Right renal pelvis (tissue), 4 donors: ENCODE results near the gene RAB17. TPM values are rescaled to one million over a fixed set of nuclear protein-coding genes. Genes with fewer than 3 reads are reported as not detected.

Source experiments
- DNase-seq, 4 donors: peaks; one replicate each; pipeline ENCODE4 v3.0.0-alpha.2; 2013; ENCODE audit warnings: low read depth in 4 of 4, low spot score in 3 of 4, missing footprints in 1 of 4
- polyA plus RNA-seq, 4 donors: library from polyadenylated mRNA; unstranded; fragments of 120-200 nt; gene quantifications; one replicate each; pipeline ENCODE4 v1.2.1, GENCODE V29; 2013; ENCODE audit not compliant: insufficient read length in 4 of 4

RAB17 gene
- polyA plus RNA-seq, 4 donors: 11.5 to 15.1 (median 13.3) TPM

GRCh38 chr2:237581326-237581725, 9.2 kb downstream of the RAB17 start:
- DNase-seq: no peak

- DNase-seq: no peak
These were observed 12.3 kb downstream of the RAB17 start for GRCh38 chr2:237577956-237578870.

DNA sequence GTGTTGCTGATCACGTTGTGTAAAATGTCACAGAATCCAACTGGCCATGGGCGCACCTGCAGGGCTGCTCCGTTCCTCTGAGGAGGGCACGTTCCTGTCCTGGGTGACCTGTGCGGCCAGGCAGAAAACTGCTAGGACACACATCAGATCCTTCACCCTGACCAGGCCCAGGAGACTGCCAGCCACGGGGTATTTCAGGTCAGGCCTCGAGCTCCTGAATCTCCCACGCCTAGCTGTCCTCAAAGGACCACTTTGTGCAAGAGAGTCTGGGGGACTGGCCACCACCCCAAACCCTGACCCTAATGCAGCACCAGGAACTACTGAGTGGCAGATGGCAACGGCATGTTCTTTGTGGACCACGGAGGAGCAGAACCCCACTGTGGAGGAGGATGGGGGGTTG, 13.1 kb downstream of the RAB17 start:
- DNase-seq: no peak

DNA sequence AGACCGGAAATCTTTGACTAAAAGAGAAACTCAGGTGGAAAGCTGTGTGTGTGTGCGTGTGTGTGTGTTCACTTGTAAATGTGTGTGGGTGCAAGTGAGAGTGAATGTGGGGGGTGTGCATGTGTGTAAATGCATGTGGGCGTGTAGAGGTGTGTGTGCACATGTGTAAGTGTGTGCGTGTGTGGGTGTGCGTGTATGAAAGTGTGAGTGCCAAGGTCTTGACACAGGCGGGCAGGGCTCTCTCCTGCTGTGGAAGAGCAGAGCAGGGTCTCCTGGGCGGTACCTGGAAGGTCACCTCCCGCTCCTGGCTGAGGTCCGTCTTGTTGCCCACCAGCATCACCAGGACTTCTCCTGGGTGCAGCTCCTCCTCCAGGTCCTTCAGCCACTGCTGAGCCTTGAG, 13.6 kb downstream of the RAB17 start:
- no peak for DNase-seq

- no peak for DNase-seq
These were observed 14.4 kb downstream of the RAB17 start for GRCh38 chr2:237575869-237576862.

- DNase-seq: no peak
These were observed 15.4 kb downstream of the RAB17 start for GRCh38 chr2:237574894-237575868.

DNA sequence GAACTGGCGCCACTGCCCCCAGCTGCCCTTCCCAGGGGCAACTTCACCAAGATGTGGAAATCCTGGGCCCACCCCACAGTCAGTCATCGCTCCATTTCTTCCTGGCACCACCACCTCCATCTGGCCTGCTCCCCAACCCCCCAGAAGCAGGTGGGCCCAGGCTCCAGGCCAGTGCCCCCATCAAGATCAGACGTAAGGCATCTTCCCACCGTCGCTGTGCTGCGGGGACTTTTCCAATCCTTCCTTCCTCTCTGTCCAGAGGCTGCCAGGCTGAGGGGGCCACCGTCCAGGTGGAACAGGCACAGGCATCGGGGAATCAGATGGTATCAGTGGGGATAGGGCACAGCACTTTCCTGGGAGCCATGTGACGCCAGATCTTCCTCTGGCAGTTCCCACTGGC, 16.1 kb downstream of the RAB17 start:
- no peak for DNase-seq

- DNase-seq: no peak
These were observed 16.7 kb downstream of the RAB17 start for GRCh38 chr2:237573721-237574415.

DNA sequence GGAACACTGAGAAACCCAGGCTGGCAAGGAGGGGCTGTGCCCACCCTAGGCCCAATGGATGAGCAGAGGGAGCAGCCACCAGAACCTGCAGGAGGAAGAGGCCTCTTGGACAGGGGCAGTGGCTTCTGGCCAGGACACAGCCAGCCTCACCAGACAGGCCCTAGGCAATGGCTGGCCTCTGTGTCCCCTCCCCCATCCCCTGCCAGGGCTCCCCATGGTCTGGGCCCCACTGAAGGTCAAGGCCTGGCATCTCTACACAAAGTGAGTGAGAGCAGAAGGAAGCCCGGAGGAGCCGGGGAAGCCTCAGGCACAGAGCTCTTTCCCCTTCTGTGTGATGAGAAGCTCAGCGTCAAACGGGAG, 17.8 kb downstream of the RAB17 start:
- no peak for DNase-seq

- DNase-seq: peak; percentile 72 to 81 (median 76)
These were observed 18.4 kb downstream of the RAB17 start for GRCh38 chr2:237572021-237572741.

DNA sequence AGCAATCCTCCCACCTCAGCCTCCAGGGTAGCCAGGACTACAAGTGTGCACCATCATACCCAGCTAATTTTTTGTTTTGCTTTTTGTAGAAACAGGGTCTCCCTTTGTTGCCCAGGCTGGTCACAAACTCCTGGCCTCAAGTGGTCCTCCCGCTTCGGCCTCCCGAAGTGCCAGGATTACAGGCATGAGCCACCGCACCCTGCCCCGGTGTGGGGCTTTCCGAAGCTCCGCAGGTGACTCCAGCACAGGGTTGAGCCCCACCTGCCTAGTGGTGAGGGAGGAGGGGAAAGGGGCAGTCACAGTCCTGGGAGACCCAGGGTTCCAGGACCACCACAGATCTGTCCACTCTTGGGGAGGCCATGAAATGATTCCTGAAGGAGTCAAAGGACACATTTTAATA, 19.0 kb downstream of the RAB17 start:
- DNase-seq: no peak

DNA sequence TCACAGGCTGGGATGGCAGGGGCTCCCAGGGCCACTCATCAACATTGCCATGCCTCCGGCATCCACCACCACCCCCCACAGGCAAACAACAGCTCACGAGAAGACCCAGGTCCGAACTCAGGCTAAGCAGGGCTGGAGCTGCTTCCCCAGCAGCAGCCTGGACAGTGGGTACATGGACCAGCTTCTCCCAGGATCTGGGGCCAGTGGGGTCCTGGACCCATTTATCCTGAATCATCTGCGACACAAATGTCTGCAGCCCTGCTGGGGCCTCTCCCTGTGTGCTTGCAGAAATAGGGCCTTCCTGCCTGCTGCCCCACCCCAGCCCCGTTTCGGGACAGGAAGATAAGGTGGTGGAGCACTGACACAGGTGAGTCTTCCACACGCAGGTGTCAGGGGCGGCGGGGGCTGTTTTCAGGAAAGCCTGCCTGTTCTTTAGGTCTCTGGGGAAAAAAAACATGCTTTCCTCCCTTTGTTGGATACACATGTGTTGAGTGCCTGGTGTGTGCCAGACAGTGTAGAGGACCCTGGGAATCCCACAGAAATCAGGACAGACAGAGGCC, 19.7 kb downstream of the RAB17 start:
- DNase-seq: no peak

- no peak for DNase-seq
These were observed 20.6 kb downstream of the RAB17 start for GRCh38 chr2:237569896-237570295.

GRCh38 chr2:237569041-237569440, 21.5 kb downstream of the RAB17 start:
- no peak for DNase-seq

DNA sequence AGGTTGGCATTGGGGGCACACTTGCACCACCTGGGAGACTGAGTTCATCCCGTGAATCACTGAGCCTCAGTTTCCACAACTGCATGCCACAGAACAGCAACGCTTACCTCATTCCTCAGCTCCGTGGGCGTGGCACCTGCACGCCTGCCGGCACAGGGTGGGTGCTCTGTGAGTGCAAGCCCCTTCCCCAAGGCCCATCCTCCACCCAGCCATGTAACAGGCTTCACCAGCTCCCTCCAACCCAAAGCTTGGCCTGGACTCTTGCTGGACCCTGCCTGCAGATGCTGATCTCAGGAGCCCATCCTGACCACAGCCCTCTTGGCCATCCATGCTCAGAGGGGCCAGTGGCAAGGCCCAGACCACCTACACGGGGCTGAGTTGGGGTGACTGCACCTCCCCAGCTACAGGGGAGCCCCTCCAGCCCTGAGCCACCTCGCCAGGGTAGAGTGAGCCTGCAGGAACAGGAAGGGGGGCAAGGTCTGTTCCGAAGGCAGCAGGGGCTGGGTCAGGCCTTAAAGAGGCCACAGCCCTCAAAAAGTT, 22.3 kb downstream of the RAB17 start:
- DNase-seq: no peak

DNA sequence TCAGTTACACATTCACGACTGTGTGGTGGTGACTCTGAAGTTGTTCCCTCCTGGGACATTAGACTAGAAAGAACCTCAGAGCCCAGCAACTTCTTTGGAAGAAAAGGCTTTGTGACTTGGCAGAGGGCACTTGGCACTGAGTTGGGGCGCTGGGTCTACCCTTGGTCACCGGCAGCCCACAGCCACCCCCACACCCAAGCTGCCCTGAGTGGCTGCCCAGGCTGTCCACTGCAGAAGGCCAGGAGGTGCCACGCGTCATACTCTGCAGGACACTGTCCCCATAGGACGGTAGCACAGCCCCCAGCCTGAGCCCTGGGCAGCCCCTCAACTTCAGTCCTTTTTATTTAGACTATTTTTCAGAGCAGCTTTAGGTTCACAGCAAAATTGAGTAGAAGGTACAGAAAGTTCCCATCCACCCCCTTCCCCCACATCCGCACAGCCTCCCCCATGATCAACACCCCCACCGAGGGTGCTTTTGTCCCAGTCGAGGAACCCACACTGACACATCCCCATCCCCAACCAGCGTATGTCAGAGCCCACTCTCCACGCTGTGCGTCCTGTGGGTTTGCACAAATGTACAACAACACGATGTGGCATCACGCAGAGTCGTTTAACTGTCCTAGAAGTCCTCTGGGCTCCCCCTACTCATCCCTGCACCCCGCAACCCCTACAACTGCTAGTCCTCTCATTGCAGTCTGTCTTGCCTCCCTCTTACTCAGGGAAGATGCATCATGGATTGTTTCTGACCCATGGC, 23.1 kb downstream of the RAB17 start:
- no peak for DNase-seq

DNA sequence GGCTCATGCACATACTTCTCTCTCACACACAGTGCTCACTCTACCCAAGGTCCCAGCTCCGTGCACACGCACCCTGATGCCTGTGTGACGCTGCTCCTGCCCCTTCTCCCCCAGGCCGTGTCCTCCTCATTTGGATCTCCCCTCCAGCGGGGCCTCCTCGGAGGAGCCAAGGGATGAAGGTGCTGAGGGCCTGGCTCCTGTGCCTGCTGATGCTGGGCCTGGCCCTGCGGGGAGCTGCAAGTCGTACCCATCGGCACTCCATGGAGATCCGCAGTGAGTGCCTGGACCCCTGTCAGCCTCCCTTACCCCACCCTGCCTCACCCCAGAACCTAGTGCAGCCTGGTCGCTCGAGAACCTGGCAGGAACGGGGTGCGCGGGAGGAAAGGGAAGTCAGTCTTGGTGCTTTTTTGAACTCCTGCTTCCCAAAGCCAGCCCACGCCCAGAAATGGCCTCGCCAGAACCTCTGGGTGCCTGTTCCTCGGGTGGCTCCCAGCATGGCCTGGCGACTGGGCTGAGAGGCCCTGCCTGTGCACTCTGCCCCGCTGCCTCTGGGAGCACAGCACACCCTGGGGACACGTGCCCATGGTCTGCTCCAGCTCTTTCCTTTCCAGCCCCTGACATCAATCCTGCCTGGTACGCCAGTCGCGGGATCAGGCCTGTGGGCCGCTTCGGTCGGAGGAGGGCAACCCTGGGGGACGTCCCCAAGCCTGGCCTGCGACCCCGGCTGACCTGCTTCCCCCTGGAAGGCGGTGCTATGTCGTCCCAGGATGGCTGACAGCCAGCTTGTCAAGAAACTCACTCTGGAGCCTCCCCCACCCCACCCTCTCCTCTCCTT, 23.9 kb downstream of the RAB17 start, which contains the start of gene PRLH:
TSS of gene PRLH (plus strand) at position 174 of the 835 bp plus-strand sequence. CDS start at position 174, 0 bp downstream.
- no peak for DNase-seq
